Measurements from ENCODE around the gene CAMSAP3.

Gene CAMSAP3

DNA sequence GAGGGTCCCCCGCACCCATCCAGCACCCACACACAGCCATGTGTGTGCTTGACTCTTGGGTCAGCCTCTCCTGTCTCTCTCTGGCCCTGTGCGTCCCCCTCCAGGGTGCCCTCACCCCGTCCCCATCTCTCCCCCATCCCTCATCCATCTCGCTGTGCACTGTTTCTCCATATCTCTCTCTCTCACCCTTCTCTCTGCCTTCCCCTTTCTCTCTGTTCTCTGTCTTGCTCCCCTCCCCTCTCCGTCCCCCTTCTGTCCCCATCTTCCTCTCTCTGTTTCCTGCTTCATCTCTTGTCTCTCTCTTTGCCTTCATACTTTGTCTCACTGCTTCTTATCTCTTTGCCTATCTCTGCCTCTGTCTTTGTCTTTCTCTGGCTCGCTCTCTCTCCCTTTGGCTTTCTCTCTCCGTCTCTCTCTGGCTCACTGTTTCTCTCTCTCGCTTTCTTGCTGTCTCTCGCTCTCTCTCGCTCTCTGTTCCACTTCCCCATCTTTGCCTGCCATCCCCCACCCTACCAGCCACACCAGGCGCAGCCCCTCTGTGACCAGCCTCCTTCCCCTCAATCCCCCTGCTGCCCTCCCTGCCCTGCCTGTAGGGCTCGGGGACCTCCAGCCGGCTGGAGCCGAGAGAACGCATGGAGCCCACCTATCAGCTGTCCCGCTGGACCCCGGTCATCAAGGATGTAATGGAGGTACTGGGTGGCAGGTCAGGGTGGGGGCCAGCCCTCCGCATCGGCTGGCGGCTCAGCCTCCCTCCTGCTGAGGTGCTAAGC, 50.2 kb downstream of the CAMSAP3 start:
- TF ChIP-seq, protein P1, sequence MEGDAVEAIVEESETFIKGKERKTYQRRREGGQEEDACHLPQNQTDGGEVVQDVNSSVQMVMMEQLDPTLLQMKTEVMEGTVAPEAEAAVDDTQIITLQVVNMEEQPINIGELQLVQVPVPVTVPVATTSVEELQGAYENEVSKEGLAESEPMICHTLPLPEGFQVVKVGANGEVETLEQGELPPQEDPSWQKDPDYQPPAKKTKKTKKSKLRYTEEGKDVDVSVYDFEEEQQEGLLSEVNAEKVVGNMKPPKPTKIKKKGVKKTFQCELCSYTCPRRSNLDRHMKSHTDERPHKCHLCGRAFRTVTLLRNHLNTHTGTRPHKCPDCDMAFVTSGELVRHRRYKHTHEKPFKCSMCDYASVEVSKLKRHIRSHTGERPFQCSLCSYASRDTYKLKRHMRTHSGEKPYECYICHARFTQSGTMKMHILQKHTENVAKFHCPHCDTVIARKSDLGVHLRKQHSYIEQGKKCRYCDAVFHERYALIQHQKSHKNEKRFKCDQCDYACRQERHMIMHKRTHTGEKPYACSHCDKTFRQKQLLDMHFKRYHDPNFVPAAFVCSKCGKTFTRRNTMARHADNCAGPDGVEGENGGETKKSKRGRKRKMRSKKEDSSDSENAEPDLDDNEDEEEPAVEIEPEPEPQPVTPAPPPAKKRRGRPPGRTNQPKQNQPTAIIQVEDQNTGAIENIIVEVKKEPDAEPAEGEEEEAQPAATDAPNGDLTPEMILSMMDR (IDR thresholded peaks at IDR 0.05; ENCODE audit: insufficient read depth, low read length, missing control alignments), result no peak
- ChIA-PET CTCF (no interaction called here), POLR2A (no interaction called here)
- H3K4me3 ChIP-seq (ENCODE audit: low read depth, low read length), result no peak overlapping the region
- DNase-seq (ENCODE audit: low read depth, low spot score), result no peak

DNA sequence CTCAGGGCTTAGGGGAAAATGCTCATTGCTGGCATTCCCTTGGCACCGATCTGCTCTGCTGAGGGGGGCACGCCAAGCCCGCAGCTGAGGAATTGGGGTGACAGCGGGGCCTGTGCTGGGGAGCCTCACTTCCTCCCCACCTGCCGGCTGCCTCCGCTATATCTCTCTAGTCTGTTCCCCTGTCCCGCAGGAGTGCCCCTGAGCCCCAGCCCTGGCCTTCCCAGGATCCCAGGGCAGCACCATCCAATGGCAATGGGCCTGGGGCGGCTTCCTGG, 50.7 kb downstream of the CAMSAP3 start:
- DNase-seq (ENCODE audit: low read depth, low spot score), result no peak
- CTCF ChIA-PET, result no interaction called here
- H3K4me3 ChIP-seq (ENCODE audit: low read depth, low read length), result no peak overlapping the region
- TF ChIP-seq, protein P1 (IDR thresholded peaks at IDR 0.05; ENCODE audit: insufficient read depth, low read length, missing control alignments), result no peak
- POLR2A ChIA-PET, result no interaction called here

DNA sequence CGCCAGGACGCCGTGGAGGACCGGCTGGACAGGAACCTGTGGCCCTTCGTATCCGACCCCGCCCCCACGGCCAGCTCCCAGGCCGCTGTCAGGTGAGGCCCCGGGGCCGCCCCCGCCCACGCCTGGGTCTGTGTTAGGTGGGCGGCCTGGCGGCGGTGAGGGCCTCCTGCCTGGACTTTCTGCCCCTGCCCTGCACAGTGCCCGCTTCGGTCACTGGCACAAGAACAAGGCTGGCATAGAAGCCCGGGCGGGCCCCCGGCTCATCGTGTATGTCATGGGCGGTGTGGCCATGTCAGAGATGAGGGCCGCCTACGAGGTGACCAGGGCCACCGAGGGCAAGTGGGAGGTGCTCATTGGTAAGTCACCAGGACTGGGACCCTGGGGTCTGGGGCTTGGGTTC, 51.5 kb downstream of the CAMSAP3 start:
- TF ChIP-seq, protein P1 (IDR thresholded peaks at IDR 0.05; ENCODE audit: insufficient read depth, low read length, missing control alignments), result no peak

DNA sequence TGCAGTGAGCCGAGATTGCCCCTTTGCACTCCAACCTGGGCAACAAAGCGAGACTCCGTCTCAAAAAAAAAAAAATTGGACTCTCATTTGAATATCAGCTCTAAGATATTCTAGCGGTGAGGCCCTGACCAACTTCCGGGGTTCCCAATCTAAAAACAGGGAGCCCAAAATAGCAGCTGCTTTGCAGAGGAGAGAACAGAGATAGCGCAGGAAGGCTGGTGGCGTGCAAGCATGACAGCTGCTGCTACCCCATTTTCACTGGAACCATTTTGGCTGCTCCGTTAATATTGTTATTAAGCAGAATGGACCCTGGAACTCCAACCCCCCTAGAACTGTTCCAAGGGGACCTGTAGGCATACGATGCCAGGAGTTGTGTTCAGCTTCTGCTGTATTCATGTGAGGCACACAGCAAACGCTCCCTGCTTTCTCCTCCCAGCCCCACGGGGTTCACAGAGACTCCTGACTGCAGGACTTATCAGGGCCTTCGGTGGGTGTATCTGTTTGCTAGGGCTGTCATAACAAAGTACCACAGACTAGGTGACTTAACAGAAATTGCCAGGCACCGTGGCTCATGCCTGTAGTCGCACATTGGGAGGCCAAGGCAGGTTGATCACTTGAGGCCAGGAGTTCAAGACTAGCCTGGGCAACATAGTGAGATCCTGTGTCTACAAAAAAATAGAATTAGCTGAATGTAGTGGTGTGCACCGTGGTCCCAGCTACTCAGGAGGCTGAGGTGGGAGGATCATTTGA, 52.8 kb downstream of the CAMSAP3 start:
- ChIA-PET POLR2A (no interaction called here), CTCF (interaction anchor here (0.8 to 7.3 kb wide), 3 partner anchors 6 to 152 kb away, joined by 5 to 65 read pairs (median 18); partner anchors contain the start of gene TRAPPC5)
- no peak overlapping the region for H3K4me3 ChIP-seq (ENCODE audit: low read depth, low read length)
- DNase-seq (ENCODE audit: low read depth, low spot score), result no peak
- TF ChIP-seq, protein P1 (IDR thresholded peaks at IDR 0.05; ENCODE audit: insufficient read depth, low read length, missing control alignments), result no peak

More for the DNA sequence above, 51.5 kb downstream of the CAMSAP3 start:
- ChIA-PET POLR2A (no interaction called here), CTCF (no interaction called here)
- no peak for DNase-seq (ENCODE audit: low read depth, low spot score)
- no peak overlapping the region for H3K4me3 ChIP-seq (ENCODE audit: low read depth, low read length)

DNA sequence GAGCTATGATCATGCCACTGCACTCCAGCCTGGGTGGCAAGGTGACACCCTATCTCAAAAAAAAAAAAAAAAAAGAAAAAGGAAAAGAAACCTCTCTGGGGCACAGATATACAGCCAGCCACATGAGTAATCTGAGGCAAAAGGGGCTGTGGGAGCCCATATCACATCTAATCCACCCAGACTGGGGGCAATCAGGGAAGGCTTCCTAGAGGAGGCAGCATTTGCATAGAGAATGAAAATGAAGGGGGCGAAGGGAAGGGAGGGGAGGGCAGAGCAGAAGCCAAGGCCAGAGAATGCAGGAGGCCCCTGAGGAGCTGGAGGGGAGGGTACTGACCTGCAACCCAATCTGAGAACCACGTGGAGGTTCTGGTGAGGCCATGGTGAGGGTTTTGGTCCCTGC, 54.5 kb downstream of the CAMSAP3 start:
- no peak for DNase-seq (ENCODE audit: low read depth, low spot score)
- no peak overlapping the region for H3K4me3 ChIP-seq (ENCODE audit: low read depth, low read length)
- TF ChIP-seq, protein P1 (IDR thresholded peaks at IDR 0.05; ENCODE audit: insufficient read depth, low read length, missing control alignments), result no peak
- ChIA-PET CTCF (interaction anchor here (2.1 to 7.3 kb wide), 5 partner anchors 8 to 150 kb away, joined by 12 to 65 read pairs (median 22); partner anchors contain the start of gene TRAPPC5), POLR2A (no interaction called here)

DNA sequence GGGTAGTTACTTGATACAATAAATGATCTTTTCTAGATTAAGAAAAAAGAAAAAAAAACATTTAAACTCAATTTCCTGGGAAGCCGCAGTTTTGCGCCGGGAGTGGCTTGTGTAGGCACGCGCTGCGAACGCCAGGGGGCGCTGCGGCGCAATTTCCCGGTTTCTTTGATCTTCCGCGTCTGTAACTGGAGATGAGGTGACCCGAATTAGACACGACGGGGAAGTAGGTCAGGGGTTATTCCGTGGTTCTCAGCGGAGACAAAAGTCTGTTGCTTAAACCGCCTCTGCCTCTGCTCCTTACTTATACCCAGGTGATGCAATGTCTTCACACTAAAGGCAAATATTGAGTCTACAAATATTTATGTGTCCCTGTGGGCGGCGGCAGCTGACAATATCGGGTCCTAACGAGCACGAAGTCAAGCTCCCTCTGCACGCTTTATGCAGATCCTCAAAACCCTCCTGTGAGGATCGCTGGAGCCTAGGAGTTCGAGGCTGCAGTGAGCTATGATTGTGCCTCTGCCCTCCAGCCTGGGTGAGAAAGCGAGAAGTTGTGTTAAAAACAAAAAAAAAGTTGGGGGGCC, 56.5 kb downstream of the CAMSAP3 start:
- peak overlapping the region; percentile 26 for H3K4me3 ChIP-seq (ENCODE audit: low read depth, low read length)
- ChIA-PET POLR2A (no interaction called here), CTCF (interaction anchor here (0.7 to 7.3 kb wide), 21 partner anchors 9 to 298 kb away, joined by 3 to 65 read pairs (median 6); partner anchors contain the start of genes MCEMP1, PCP2, PET100 and RETN)
- TF ChIP-seq, protein P1 (IDR thresholded peaks at IDR 0.05; ENCODE audit: insufficient read depth, low read length, missing control alignments), result peak; percentile 90
- no peak for DNase-seq (ENCODE audit: low read depth, low spot score)

Data from AG04449 (cell line).